ENCODE data around the gene LRRC59.

The LRRC59 gene

DNA sequence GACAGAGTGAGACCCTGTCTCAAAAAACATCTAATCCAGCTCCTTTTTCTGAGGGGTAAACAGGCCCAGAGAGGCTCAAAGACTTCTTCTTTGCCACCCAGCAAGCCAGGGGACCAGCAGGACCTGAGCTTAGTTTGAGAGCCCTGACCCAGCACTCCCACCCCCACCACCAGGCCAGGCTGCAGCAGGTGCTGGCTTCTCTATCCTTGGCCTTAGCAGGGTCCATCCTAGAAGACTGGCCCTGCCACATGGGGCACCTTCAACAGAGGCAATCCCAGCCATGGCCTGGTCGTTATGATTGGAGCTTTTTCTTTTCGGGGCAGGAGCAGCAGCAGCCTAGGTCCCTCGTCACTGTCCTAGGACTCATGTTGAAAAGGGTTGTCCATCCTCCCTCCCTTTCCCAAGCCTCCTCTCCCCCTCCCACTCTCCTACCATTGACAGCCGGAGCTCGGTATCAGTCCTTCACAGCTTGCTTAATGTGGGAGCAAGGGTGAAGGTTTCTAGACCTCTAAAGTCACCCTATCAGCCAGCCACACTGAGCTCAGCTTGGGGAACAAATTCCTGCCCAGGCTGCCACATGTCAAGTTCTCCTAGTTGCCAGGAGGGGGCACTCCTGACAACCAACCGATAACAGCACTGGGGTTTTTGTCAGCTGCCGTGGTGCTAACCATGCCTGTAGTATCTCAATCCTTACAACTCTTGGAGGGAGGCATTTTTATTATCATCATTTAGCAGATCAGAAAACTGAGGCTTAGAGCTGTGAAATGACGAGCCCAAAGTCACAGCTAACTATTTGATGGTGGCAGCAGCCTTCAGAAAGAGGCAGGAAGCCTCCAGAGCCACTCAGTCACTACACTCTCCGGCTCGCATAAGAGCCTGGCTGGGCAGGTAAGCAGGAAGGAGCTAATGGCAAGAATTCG is 35.5 kb downstream of the LRRC59 start:
- peak; percentile 30 for DNase-seq (ENCODE audit: low read depth)

DNA sequence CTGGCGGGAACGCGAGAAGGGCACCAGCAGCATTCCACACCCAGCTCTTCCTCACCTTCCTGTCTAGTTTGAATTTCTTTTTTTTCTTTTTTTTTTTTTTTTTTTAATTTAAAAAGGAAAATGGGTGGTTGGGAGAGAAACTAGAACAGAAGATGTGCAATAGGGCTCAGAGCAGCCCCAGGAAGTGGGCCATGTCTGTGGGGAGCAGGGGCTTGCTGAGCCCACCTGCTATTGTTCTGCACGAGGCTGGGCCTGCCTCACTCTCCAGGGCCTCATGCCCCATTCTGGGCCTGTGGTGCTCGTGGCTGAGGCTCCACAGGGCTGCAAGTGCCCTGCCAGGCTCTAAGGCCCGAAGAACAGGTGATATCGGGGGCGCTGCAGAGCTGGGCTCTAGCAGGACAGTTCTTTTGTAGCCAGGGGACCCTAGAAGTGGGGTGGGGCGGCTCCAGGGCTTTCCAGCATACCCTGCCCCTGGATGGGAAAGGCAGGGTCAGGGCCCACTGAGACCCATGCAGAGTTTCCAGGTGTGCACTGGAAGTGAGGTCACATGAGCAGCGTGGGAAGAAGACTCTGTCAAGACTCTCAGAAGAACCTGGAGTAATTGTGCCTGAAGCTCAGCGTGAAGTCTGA is 36.7 kb downstream of the LRRC59 start:
- DNase-seq (ENCODE audit: low read depth): no peak

DNA sequence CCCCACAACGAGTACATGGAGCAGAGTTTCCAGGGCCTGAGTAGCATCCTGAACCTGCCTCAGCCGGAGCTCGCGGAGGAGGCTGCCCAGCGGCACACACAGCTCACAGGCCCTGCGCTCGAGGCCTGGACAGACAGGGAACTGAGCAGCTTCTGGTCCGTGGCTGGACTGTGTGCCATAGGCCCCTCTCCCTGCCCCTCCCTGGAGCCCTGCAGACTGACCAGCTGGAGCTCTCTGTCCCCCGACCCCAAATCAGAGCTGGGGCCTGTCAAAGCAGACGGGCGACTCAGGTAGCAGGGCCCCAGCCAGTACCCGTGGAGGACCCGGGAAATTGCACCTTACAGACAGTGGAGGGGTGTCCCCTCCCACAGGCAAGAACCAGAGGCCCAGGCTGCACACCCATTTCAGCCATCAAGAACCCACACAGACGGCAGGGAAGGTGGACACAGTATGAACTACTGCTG is 37.3 kb downstream of the LRRC59 start:
- no peak for DNase-seq (ENCODE audit: low read depth)

DNA sequence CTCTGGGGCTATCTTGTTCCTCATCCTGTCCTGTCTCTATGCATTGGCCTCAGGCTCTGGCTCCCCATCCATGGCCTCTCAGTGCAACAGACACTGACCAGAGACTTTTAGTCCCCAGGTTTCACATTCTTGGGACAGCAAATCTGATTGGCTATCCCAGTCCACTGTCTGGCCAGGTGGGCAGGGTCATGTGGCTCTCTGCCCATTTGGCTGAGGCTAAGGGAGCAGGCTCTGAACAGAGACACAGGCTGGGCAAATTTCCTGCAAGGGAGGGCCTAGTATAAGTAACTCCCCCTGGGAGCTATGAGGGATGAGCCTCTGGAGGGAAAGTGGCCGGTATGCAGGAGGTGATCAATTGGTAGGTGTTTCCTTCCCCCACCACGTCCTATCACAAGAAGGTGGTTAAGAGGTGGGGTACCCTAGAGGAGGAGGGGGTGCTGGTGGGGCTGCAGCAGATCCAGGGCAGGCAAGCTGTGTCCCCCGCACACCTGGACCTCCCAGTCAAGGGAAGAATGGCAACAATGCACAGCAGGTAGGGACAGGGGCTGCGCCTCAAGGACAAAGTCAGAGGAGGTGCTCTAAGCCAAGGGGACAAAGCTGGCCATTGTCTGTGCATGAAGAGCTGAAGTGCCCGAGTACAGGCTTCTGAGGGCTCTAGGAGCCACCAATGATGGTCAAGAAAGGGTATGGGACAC is 38.2 kb downstream of the LRRC59 start:
- no peak for DNase-seq (ENCODE audit: low read depth)

DNA sequence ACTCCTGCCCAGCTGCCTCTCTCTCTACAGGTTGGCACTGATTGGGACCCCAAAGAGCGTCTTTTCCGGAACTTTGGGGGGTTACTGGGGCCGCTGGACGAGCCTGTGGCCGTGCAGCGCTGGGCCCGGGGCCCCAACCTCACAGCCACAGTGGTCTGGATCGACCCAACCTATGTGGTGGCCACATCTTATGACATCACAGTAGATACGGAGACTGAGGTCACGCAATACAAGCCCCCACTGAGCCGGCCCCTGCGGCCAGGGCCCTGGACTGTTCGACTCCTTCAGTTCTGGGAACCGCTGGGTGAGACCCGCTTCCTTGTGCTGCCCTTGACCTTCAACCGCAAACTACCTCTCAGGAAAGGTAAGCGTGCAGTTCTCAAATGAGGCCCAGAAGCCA is 39.1 kb downstream of the LRRC59 start:
- DNase-seq (ENCODE audit: low read depth): no peak

DNA sequence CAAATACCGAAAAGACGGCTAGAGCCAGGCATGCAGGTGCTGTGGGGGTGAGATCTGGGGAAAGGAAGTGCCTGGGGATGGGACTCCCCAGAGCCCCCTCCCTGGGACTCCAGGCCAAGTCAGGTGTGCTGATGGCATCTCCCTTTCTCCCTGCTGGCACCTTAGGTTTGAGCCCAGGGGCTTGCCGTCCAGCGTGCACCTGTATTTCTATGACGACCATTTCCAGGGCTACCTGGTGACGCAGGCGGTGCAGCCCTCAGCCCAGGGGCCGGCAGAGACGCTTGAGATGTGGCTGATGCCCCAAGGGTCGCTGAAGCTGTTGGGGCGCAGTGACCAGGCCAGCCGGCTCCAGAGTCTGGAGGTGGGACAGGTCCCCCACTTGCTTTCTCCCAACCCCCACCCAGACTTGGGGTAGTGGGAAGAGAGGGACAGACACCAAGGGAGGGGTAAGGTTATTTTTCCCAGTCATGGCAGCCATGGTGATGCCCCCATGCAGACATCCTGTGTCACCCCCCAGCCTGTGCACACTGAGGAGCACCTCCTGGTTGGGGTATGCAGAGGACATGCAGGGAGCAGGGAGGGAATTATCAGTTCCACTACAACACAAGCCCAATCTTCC is 40.3 kb downstream of the LRRC59 start:
- no peak for DNase-seq (ENCODE audit: low read depth)

DNA sequence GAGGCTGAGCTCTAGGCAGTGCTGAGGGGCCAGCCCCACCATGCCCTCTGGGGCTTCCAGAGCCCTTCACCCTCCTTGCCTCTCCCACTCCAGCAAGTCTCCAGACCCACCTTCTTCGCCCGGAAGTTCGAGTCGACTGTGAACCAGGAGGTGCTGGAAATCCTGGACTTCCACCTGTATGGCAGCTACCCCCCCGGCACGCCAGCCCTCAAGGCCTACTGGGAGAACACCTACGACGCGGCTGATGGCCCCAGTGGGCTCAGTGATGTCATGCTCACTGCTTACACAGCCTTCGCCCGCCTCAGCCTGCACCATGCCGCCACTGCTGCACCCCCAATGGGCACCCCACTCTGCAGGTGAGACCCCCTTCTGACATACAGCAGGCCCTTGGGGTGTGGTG is 40.9 kb downstream of the LRRC59 start:
- no peak for DNase-seq (ENCODE audit: low read depth)

DNA sequence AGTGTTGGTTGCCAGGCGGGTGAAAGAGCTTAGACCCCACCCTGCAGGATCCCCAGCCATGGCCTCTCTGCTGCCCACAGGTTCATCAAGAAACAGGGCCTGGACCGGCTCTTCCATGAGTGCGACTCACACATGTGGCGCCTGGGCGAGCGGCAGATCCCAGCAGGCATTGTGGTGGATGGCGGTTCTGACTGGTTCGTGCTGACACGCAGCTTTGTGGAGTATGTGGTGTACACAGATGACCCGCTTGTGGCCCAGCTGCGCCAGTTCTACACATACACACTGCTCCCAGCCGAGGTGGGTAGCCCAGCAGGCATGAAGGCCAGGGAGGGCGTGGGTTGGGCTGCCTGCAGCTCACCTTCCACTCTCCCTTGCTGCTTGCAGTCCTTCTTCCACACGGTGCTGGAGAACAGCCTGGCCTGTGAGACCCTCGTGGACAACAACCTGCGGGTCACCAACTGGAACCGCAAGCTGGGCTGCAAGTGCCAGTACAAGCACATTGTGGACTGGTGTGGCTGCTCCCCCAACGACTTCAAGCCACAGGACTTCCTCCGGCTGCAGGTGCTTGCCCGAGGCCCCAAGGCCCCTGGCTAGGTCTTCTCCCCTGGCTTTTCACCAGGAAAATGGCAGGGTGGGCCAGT is 41.5 kb downstream of the LRRC59 start:
- no peak for DNase-seq (ENCODE audit: low read depth)

DNA sequence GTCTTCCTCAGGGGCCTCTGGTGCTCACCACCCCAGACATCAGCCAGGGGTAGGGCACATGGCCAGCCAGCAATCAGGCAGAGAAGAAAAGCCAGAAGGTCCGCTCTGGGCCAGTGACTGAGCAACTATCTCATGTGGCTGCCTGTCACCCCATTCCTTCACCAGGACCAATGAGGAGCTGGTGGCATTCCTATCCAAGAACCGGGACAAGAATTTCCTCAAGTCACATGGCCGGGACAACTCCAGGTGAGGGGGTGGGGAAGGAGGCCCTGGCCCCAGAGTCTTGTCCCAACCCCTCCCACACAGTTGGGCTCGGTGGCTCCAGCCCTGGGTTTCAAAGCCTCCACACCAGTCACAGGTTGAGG is 42.0 kb downstream of the LRRC59 start:
- DNase-seq (ENCODE audit: low read depth): no peak

DNA sequence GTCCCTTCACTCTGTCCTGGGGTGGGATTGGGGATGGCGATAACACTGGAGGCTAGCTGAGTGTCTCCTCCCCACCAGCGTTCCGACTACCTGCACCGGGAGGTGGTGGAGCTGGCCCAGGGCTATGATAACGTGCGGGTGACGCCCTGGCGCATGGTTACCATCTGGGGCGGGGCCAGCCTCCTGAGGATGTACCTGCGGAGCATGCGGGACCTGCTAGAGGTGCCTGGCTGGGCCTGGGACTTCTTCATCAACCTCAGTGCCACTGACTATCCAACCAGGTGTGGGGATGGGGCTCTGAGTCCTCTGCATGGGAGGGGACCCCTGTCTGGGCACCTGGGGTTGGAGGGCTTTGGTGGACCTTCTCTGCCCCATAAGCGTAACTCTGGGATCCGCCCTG is 42.5 kb downstream of the LRRC59 start:
- DNase-seq (ENCODE audit: low read depth): no peak

DNA sequence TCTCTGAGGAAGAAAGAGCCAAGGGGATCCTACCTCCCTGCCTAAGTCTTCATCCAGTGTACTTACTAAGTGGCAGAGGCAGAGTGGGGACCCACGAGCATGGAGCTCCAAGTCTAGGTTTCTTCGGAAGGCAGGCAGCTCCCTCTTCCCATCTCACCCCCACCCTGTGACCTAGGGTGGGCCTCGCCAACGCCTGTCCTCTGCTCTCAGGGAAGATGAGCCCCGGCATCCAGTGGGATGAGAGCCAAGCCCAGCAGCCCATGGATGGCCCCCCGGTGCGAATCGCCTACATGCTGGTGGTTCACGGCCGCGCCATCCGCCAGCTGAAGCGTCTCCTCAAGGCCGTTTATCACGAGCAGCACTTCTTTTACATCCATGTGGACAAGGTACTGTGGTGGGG is 43.1 kb downstream of the LRRC59 start:
- no peak for DNase-seq (ENCODE audit: low read depth)

DNA sequence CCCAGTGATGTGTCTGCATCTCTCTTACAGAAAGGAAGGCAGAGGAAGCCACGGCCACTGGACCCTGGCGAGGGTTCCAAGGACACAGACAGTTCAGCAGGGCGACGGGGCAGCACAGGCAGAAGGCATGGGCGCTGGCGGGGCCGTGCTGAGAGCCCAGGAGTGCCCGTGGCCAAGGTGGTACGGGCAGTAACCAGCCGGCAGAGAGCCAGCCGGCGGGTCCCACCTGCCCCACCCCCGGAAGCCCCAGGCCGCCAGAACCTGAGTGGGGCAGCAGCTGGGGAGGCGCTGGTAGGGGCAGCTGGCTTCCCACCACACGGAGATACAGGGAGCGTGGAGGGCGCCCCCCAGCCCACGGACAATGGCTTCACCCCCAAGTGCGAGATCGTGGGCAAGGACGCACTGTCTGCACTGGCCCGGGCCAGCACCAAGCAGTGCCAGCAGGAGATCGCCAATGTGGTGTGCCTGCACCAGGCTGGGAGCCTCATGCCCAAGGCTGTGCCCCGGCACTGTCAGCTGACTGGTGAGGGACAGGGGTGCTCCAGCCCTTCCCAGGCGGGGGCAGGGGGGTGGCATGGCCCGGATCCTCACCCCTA is 43.6 kb downstream of the LRRC59 start:
- no peak for DNase-seq (ENCODE audit: low read depth)

DNA sequence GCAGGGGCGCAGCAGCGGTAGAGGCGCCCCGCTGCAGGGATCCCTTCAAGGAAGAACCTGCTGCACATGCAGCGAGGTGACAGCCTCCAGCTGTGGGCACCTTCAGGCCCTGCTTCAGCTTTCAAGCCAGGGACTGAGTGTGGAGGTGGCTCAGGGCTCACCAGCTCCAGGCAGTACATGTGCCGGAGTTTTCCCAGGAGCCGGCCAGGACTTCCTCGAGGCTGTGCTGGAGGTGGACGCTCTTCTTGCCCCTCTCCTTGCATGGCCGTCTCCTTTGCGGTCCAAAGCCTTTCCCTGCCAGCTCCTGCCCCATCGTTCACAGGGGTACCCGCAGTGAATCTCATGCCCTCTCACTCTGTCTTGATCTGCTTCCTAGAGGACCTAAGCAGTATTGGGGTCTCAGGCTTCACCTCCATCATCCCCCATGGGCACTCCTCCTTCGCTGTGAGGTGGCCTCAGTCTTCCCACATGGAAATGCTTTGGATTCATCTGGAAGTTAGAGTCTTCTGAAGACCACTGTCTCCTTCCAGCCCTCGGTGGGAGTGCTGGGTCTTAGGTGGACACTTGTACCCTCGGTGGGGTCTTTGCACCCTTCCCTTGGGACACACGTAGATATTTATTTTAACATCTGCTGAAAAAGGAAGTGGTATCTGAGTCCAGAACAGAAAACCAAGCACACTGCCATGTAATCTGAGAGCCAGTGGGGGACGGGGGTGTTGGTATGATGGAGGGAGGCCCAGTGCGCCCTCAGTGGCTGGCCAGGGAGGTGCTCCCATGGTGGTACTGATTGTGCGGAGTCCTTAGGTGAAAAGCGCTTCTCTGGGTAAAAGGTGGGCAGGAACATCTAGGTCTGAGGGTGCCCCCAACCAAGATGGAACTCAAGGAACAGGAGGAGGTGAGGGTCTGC is 44.4 kb downstream of the LRRC59 start:
- DNase-seq (ENCODE audit: low read depth): no peak

DNA sequence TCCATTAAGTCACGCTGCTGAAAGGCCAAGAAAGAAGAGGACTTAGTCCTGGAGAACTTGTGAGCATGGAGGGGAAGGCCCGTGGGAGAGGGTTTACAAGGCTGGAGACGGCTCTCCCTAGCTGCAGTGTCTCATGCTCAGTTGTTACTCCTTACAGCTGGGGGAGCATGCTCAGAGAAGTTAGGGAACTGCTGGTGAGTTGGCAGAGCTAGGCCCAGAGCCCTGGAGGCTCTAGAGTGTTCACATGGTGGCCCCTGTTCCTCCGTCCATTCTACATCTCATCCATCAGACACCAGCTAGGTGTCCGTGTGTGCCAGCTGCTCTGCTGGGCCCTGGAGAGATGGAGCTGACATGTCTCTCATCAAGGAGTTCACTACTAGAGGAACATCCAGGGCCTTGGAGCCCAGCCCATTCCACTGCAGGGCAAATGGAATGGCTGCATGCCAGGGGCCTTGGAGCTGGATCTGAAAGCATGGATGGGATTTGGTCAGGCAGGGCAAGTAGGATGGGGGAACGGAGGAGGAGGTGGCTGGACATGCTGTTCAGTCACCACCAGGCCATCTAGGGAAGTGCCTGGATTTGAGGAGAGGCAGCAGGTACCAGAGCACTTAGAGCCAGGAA is 45.1 kb downstream of the LRRC59 start:
- no peak for DNase-seq (ENCODE audit: low read depth)

DNA sequence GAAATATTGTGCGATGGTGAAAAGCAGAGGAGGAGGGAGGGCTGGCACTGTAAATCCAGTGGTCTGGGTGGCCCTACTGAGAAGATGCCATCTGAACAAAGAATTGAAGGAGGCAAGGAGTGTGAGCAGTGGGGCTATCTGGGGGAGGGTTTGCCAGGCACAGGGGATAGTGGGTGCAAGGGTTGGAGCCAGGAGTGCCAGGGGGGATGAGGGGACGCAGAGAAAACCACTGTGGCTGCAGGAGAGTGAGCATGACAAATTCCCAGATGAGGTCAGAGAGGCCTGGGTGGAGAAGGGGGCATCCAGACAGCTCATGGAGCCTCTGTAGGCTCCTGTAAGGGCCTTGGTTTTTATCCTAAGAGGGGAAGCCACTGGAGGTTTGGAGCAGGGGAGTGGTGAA is 46.6 kb downstream of the LRRC59 start:
- DNase-seq (ENCODE audit: low read depth): no peak

DNA sequence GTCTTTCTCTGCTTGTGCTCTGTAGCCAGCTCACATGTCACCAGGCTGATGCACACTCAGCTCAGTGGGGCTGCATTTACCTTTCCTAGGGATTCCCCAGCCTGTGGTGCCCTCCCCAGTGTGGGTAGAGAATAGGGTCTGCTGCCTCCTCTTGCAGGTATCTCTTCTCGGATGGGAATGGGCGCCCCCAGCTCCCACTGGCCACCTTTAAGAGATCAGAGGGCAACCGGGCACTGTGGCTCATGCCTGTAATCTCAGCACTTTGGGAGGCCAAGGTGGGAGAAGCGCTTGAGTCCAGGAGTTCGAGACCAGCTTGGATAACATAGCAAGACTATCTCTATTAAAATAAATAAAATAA is 48.1 kb downstream of the LRRC59 start:
- no peak for DNase-seq (ENCODE audit: low read depth)

DNA sequence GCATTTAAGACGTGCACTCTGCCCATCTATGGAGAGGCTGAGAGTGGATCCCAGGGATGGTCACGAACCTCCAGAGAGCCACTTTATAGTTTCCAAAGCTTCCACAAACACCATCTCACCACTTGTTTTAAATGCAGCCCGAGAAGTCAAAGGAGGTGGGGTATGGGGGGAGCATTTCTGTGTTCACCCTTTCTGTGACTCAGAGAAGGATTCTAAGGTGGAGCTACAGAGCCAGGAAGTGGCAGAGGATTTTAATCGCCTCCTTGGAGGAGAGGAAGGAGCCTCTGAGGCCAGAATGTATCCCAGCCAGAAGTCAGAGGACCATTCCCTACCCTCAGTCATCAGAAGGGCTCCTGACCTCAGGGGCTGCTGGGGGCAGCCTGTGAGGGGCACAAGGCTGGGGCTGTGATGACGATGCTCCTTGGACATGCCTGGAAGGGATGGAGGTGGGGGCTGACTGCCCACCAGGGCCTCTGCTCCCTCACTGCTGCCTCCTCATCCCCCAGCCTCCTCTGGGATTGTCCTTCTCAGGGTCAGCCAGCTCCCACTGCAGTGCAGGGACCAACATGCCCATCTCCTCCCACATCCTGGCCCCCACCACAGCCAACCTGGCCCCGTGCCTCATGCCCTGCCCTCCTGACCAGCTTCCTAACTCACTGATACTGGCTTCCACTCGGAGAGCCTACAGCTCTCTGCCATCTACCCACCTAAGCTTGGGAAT is 48.6 kb downstream of the LRRC59 start:
- no peak for DNase-seq (ENCODE audit: low read depth)

DNA sequence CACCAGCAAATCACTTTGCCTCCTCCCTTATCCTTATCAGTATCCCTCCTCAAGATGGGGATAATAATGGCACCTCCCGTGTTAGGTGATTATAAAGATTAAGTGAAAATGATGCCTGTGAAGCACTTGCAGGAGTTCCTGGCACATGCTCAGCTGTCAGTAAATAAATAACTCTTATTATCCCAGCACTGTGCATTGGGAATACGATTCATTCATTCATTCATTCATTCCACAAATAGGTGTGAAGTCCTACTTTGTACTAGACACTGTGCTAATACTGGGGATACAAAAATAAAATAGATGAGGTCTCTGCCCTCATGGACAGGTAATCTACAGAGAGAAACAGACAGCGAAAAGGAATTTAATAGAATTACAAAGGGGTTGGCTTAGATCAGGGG is 49.4 kb downstream of the LRRC59 start:
- DNase-seq (ENCODE audit: low read depth): no peak

DNA sequence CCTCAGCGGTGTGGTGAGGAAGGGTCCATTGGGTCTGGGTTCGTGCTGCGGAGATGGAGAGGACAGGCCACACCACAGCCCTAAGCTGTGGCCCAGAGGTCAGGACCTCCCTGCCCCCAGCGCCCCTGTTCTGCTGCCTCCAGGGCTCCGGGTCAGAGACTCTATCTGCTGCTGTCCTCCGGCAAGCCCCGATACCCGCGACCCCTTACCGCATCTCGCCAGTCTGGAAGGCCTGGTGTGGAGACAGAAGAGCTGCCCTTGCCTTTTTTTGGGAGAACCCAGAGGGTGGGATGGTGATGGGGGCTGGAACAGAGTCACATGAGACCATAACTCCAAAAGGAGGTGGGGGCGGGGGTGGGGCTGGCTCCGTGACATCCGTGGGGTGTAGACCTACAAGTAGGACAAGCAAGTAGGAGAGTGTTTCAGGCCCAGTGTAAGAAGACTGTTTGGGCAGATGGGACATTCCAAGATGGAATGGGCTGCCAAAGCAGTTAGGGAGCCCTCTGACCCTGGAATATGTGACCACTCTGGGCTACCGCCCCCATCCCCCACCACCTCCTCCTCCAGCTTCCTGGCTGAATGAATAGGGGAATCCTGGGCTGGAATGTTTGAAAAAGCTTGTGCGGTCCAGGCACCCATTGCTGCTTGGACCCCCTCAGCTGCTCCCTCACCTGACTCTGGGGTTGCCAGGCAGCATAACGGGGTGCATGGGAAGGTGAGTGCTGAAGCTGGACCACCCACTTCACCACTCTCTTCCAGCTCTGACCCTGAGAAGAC is 50.0 kb downstream of the LRRC59 start:
- no peak for DNase-seq (ENCODE audit: low read depth)
